Testis (tissue), 2 donors: ENCODE data around the gene ISYNA1.
A peak's percentile ranks its signal among the peaks of the same experiment; 100 is the strongest.

ENCODE experiments used
- CTCF ChIP-seq, 3 experiments: fragments of 450-650 bp in 2 of 3; fragments of 200-600 bp in 1 of 3; sonication (generic) in 1 of 3; IDR thresholded peaks; one replicate each; pipeline ENCODE4 v1.5.1; 2016 to 2019; ENCODE audit warnings: antibody characterized with exemption in 3 of 3, mild to moderate bottlenecking in 2 of 3, moderate library complexity in 1 of 3
- POLR2A ChIP-seq: fragments of 450-650 bp; IDR thresholded peaks from one replicate; pipeline ENCODE4 v1.6.1; 2017; ENCODE audit warnings: antibody characterized with exemption, mild to moderate bottlenecking, moderate library complexity

GRCh38 chr19:18419195-18419698 is 18.7 kb downstream of the ISYNA1 start, which contains the start of gene SSBP4:
- peak in 2 of 3 experiments; percentile 39 to 41 for TF ChIP-seq CTCF (IDR thresholded peaks at IDR 0.05)
- no peak for TF ChIP-seq POLR2A
